Heart left ventricle (tissue), 13 donors: ENCODE measurements around the gene COL2A1.

Experiments
- POLR2A ChIP-seq, 2 donors: fragments of 450-650 bp; IDR thresholded peaks; one replicate each; pipeline ENCODE4 v1.6.1; 2017; ENCODE audit warnings: antibody characterized with exemption in 2 of 2, mild to moderate bottlenecking in 2 of 2, moderate library complexity in 2 of 2
- TF ChIP-seq, protein P1 (sequence below), 12 donors: fragments of 200-600 bp; sonication (generic) in 4 of 12; IDR thresholded peaks; one replicate each; pipeline versions ENCODE4 v1.5.0 to v1.8.0; 2018 to 2022; ENCODE audit warnings: antibody characterized with exemption in 12 of 12, mild to moderate bottlenecking in 5 of 12
- donor health status: ischemic (EF 13 %, LVEDD 7.1; RV severe dilation, severe dysfunction).
- donor health status: DM: no; HTN: yes; CAD: no.
- donor health status: DM: no; HTN: no; CAD: no.
- donor health status: ischemic (EF 25% LVEDD 6.9; RV normal size, moderate dysfunction).
- donor health status: ischemic (EF 25% LVEDD 5.7; RV mildly dilated, moderate dysfunction).
- donor health status: ischemic (EF 35%, LVEDD 5.7; RV mildly dilated, moderate dysfunction).
- donor health status: nonischemic (EF 11% LVEDD 7.7; RV severe dilation, severe dysfunction).
- donor health status: DM: yes; HTN: yes; CAD: no.
- donor health status: PGD.
- donor health status: ischemic (EF 29% LVEDD 5.4; RV normal size, mild dysfunction).
- donor health status: nonischemic (EF 23%, LVEDD 6.1; RV moderate dilation, normal function).

DNA sequence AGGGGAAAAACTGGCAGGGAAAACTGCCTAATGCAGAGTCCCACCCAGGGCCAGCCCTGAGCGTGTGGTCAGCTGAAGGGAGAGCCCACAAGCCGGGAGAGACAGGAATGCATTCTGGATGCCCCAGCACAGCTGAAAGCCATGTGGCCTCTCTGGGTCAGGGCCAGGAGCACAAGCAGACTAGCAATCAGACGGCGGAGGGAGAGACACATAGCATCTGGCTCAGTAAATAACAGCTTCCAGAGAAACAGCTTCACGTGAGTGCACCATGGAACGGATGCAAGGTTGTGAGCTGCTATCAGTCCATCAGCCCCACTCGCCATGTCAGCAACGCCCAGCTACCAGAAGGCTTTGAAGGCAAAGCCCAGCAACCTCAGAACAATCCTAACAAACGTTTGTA, 69.1 kb downstream of the COL2A1 start:
- TF ChIP-seq, protein P1, sequence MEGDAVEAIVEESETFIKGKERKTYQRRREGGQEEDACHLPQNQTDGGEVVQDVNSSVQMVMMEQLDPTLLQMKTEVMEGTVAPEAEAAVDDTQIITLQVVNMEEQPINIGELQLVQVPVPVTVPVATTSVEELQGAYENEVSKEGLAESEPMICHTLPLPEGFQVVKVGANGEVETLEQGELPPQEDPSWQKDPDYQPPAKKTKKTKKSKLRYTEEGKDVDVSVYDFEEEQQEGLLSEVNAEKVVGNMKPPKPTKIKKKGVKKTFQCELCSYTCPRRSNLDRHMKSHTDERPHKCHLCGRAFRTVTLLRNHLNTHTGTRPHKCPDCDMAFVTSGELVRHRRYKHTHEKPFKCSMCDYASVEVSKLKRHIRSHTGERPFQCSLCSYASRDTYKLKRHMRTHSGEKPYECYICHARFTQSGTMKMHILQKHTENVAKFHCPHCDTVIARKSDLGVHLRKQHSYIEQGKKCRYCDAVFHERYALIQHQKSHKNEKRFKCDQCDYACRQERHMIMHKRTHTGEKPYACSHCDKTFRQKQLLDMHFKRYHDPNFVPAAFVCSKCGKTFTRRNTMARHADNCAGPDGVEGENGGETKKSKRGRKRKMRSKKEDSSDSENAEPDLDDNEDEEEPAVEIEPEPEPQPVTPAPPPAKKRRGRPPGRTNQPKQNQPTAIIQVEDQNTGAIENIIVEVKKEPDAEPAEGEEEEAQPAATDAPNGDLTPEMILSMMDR (IDR thresholded peaks at IDR 0.05) = no peak
- TF ChIP-seq POLR2A (IDR thresholded peaks at IDR 0.05) = no peak
